ENCODE results near the gene KRT13. TPM values are rescaled to one million over a fixed set of nuclear protein-coding genes. Genes with fewer than 3 reads are reported as not detected.

Gene KRT13
- total RNA-seq, 4 donors from 2014 or later: 1.5 to 6.4 (median 3.0) TPM

GRCh38 chr17:41507315-41507880 lies 2.0 kb upstream of the KRT13 start:
- Histone ChIP-seq H3K4me1 (peaks cover 0 to 16% of the 10 kb centered on the region in 2 donors), H3K9me3 (no peaks in the 10 kb centered on the region), H3K36me3 (no peaks in the 10 kb centered on the region), H3K4me3 (no peak overlapping the region), H3K27ac (no peak overlapping the region), H3K27me3 (no peaks in the 10 kb centered on the region)
- no peak for TF ChIP-seq POLR2A (IDR thresholded peaks at IDR 0.05)
- TF ChIP-seq, protein P1, sequence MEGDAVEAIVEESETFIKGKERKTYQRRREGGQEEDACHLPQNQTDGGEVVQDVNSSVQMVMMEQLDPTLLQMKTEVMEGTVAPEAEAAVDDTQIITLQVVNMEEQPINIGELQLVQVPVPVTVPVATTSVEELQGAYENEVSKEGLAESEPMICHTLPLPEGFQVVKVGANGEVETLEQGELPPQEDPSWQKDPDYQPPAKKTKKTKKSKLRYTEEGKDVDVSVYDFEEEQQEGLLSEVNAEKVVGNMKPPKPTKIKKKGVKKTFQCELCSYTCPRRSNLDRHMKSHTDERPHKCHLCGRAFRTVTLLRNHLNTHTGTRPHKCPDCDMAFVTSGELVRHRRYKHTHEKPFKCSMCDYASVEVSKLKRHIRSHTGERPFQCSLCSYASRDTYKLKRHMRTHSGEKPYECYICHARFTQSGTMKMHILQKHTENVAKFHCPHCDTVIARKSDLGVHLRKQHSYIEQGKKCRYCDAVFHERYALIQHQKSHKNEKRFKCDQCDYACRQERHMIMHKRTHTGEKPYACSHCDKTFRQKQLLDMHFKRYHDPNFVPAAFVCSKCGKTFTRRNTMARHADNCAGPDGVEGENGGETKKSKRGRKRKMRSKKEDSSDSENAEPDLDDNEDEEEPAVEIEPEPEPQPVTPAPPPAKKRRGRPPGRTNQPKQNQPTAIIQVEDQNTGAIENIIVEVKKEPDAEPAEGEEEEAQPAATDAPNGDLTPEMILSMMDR (IDR thresholded peaks at IDR 0.05): no peak
- intact Hi-C loops (cut with DNase I; ENCODE audit: low total_unique reads): no loop called here
- DNase-seq: no peak

GRCh38 chr17:41505809-41506767 lies 676 bp upstream of the KRT13 start:
- H3K27me3 ChIP-seq: no peaks in the 10 kb centered on the region
- H3K4me3 ChIP-seq: no peak overlapping the region
- TF ChIP-seq POLR2A (IDR thresholded peaks at IDR 0.05): no peak
- TF ChIP-seq, protein P1 (IDR thresholded peaks at IDR 0.05): no peak
- DNase-seq: no peak
- intact Hi-C loops (cut with DNase I; ENCODE audit: low total_unique reads): no loop called here
- no peaks in the 10 kb centered on the region for H3K9me3 ChIP-seq
- no peaks in the 10 kb centered on the region for H3K36me3 ChIP-seq
- H3K27ac ChIP-seq: no peak overlapping the region
- peaks cover 0 to 16% of the 10 kb centered on the region in 2 donors for H3K4me1 ChIP-seq

GRCh38 chr17:41504246-41504977 lies 1.0 kb downstream of the KRT13 start:
- TF ChIP-seq POLR2A (IDR thresholded peaks at IDR 0.05): no peak
- TF ChIP-seq, protein P1 (IDR thresholded peaks at IDR 0.05): no peak
- Histone ChIP-seq H3K27ac (peak overlapping the region; percentile 56 to 68), H3K4me1 (peaks cover 0 to 16% of the 10 kb centered on the region in 2 donors), H3K9me3 (no peaks in the 10 kb centered on the region), H3K36me3 (no peaks in the 10 kb centered on the region), H3K4me3 (no peak overlapping the region), H3K27me3 (no peaks in the 10 kb centered on the region)
- DNase-seq: peak; percentile 60 to 76
- intact Hi-C loops (cut with DNase I; ENCODE audit: low total_unique reads): no loop called here

DNA sequence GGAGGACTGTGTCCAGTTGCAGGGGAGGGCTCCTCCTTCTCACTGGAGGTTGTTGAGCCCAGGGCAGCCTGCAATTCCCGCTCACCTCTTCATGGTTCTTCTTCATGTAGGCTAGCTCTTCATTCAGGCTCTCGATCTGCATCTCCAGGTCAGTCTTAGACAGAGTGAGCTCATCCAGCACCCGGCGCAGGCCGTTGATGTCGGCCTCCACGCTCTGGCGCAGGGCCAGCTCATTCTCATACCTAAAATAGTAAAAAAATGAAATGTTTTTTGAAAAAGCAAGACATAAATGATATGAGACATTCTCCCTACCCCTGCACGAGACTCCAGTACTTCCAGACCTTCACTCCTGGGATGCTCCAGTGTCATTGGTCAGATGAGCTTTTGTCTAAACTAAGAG lies 2.2 kb downstream of the KRT13 start:
- H3K9me3 ChIP-seq: no peaks in the 10 kb centered on the region
- peak overlapping the region; percentile 56 to 68 for H3K27ac ChIP-seq
- no peaks in the 10 kb centered on the region for H3K27me3 ChIP-seq
- H3K4me1 ChIP-seq: peaks cover 0 to 16% of the 10 kb centered on the region in 2 donors
- H3K36me3 ChIP-seq: no peaks in the 10 kb centered on the region
- no peak for TF ChIP-seq POLR2A (IDR thresholded peaks at IDR 0.05)
- TF ChIP-seq, protein P1 (IDR thresholded peaks at IDR 0.05): no peak
- intact Hi-C loops (cut with DNase I; ENCODE audit: low total_unique reads): no loop called here
- no peak overlapping the region for H3K4me3 ChIP-seq
- DNase-seq: peak in 1 of 2 donors; percentile 60

Data from uterus (tissue), 4 donors.